Prostate gland (tissue), 2 donors: ENCODE results near the gene ADARB2.

Source experiments
- CTCF ChIP-seq, 4 experiments: fragments of 200-600 bp in 2 of 4; fragments of 450-650 bp in 2 of 4; sonication (generic) in 2 of 4; IDR thresholded peaks; 1 replicate in 3 of 4; 2 replicates in 1 of 4; pipeline ENCODE4 v1.5.1; 2016 to 2019; ENCODE audit warnings: antibody characterized with exemption in 4 of 4, mild to moderate bottlenecking in 2 of 4, moderate library complexity in 2 of 4
- POLR2A ChIP-seq: fragments of 450-650 bp; IDR thresholded peaks from one replicate; pipeline ENCODE4 v1.6.1; 2016; ENCODE audit warnings: antibody characterized with exemption, mild to moderate bottlenecking
- POLR2AphosphoS5 ChIP-seq: sonication (generic); formaldehyde crosslinking; IDR thresholded peaks from one replicate; pipeline ENCODE4 v1.6.1; 2017; ENCODE audit warnings: antibody characterized with exemption

- TF ChIP-seq CTCF (IDR thresholded peaks at IDR 0.05): no peak
- no peak for TF ChIP-seq POLR2A
- TF ChIP-seq POLR2AphosphoS5: no peak
Observed at GRCh38 chr10:1128115-1128514, 609.2 kb downstream of the ADARB2 start.
